ENCODE data around the gene IL22RA2. TPM values are rescaled to one million over a fixed set of nuclear protein-coding genes. Genes with fewer than 3 reads are reported as not detected.

The IL22RA2 gene
- total RNA-seq, 1 donor from 2014 or later: not detected

DNA sequence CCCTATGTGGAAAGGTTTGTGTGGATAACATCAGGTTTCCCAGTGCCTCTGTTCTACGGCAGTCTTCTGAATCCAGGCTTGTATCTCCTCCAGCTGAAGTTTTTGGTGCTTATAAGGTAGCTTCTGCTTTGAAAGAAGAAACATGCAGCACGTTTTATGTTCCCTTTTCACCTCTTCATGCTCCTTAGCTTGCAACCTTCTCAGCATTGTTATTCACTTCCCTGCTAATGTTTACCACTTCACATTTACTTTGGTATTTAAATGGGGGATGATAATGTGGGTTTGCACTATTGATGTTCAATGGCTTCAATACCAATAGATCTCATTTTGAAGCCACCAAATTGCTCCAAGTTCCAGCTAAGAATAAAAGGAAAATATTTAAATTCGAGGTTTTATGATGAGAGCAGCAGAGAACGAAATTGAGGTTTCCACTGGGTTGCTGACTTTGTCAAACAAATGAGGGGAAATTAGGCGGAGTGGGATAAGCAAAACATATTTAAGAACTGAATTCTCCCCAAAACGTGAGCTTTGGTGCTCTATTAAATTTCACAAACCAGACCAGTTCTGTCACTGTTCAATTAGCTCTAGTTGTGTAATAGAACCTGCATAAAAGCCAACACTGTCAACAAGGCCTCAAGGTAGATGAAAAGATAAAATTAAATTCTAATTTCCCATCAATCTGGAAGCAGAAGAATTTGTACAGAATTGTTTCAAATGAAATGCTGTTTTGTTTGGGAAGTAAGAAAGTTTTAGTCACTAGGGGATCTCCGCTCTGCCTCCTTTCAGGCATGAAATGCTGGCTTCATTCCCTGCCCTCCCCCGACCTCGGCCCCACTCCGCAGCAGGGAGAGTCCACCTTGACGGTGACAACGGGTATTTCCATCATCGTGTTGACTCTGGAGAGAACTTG, 1.4 kb downstream of the IL22RA2 start:
- Histone ChIP-seq H4K20me1 (ENCODE audit: insufficient read depth, low read length) (no peaks in the 10 kb centered on the region), H3K9me3 (ENCODE audit: insufficient read depth, low read depth, low read length) (no peaks in the 10 kb centered on the region), H3K79me2 (ENCODE audit: insufficient read depth, low read length) (no peaks in the 10 kb centered on the region), H3K4me2 (ENCODE audit: low read length) (no peak overlapping the region), H3K9ac (ENCODE audit: low read length) (no peak overlapping the region), H3K4me1 (ENCODE audit: insufficient read depth, low read length) (no peaks in the 10 kb centered on the region), H3K36me3 (ENCODE audit: insufficient read depth, low read length) (no peaks in the 10 kb centered on the region), H3K27ac (ENCODE audit: low read depth, low read length) (no peak overlapping the region), H3K4me3 (ENCODE audit: insufficient read depth, low read depth, low read length) (no peak overlapping the region), H2AFZ (ENCODE audit: low read depth, low read length) (no peak overlapping the region), H3K27me3 (ENCODE audit: insufficient read depth, low read length) (no peaks in the 10 kb centered on the region)
- Mint-ChIP-seq H3K4me3 (ENCODE audit: unreplicated experiment) (no peak overlapping the region), H3K27me3 (ENCODE audit: low read depth, unreplicated experiment) (no peaks in the 10 kb centered on the region), H3K4me1 (ENCODE audit: low read depth, unreplicated experiment) (no peaks in the 10 kb centered on the region), H3K27ac (ENCODE audit: unreplicated experiment) (no peak overlapping the region), H3K36me3 (ENCODE audit: low read depth, unreplicated experiment) (no peaks in the 10 kb centered on the region), H3K9me3 (ENCODE audit: unreplicated experiment) (peaks cover 7% of the 10 kb centered on the region)
- FAIRE-seq (no peak), DNase-seq (ENCODE audit: low read depth) (no peak)
- TF ChIP-seq EZH2 (IDR thresholded peaks at IDR 0.05; ENCODE audit: insufficient read depth, low read length): no peak
- TF ChIP-seq, protein P1, sequence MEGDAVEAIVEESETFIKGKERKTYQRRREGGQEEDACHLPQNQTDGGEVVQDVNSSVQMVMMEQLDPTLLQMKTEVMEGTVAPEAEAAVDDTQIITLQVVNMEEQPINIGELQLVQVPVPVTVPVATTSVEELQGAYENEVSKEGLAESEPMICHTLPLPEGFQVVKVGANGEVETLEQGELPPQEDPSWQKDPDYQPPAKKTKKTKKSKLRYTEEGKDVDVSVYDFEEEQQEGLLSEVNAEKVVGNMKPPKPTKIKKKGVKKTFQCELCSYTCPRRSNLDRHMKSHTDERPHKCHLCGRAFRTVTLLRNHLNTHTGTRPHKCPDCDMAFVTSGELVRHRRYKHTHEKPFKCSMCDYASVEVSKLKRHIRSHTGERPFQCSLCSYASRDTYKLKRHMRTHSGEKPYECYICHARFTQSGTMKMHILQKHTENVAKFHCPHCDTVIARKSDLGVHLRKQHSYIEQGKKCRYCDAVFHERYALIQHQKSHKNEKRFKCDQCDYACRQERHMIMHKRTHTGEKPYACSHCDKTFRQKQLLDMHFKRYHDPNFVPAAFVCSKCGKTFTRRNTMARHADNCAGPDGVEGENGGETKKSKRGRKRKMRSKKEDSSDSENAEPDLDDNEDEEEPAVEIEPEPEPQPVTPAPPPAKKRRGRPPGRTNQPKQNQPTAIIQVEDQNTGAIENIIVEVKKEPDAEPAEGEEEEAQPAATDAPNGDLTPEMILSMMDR (IDR thresholded peaks at IDR 0.05; ENCODE audit: insufficient read depth, low read depth, low read length): no peak

DNA sequence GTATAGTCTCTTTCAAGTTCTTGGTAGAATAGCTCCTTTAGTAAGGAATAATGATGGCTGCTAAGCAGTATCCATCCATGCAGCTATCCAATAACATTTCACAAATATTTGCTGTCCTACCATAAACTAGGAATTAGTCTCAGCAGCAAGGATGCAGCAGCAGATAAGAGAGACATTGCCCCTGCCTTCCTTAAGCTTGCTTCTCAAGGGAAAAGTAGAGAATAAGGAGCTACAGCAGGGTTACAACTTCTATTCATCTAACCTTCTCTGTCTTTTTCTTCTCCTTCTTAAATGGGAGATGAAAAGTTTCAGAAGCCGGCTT, 2.4 kb downstream of the IL22RA2 start:
- Histone ChIP-seq H4K20me1 (ENCODE audit: insufficient read depth, low read length) (no peaks in the 10 kb centered on the region), H3K79me2 (ENCODE audit: insufficient read depth, low read length) (no peaks in the 10 kb centered on the region), H2AFZ (ENCODE audit: low read depth, low read length) (no peak overlapping the region), H3K4me1 (ENCODE audit: insufficient read depth, low read length) (no peaks in the 10 kb centered on the region), H3K9ac (ENCODE audit: low read length) (no peak overlapping the region), H3K27me3 (ENCODE audit: insufficient read depth, low read length) (no peaks in the 10 kb centered on the region), H3K9me3 (ENCODE audit: insufficient read depth, low read depth, low read length) (no peaks in the 10 kb centered on the region), H3K27ac (ENCODE audit: low read depth, low read length) (no peak overlapping the region), H3K36me3 (ENCODE audit: insufficient read depth, low read length) (no peaks in the 10 kb centered on the region), H3K4me2 (ENCODE audit: low read length) (no peak overlapping the region), H3K4me3 (ENCODE audit: insufficient read depth, low read depth, low read length) (no peak overlapping the region)
- H3K36me3 Mint-ChIP-seq (ENCODE audit: low read depth, unreplicated experiment): no peaks in the 10 kb centered on the region
- no peak overlapping the region for H3K4me3 Mint-ChIP-seq (ENCODE audit: unreplicated experiment)
- DNase-seq (ENCODE audit: low read depth) (no peak), FAIRE-seq (no peak)
- peaks cover 7% of the 10 kb centered on the region for H3K9me3 Mint-ChIP-seq (ENCODE audit: unreplicated experiment)
- H3K27me3 Mint-ChIP-seq (ENCODE audit: low read depth, unreplicated experiment): no peaks in the 10 kb centered on the region
- TF ChIP-seq EZH2 (IDR thresholded peaks at IDR 0.05; ENCODE audit: insufficient read depth, low read length): no peak
- TF ChIP-seq, protein P1 (IDR thresholded peaks at IDR 0.05; ENCODE audit: insufficient read depth, low read depth, low read length): no peak
- H3K27ac Mint-ChIP-seq (ENCODE audit: unreplicated experiment): no peak overlapping the region
- no peaks in the 10 kb centered on the region for H3K4me1 Mint-ChIP-seq (ENCODE audit: low read depth, unreplicated experiment)

All from astrocyte (in vitro differentiated cells and primary cell).